AG10803 (cell line): ENCODE data around the gene LTK.

Experiments
- DNase-seq: peaks from one replicate; pipeline ENCODE4 v3.0.0; 2010; ENCODE audit warnings: low read depth
- H3K4me3 ChIP-seq: 2 replicates; pipeline ENCODE4 v1.5.1; 2011; ENCODE audit warnings: mild to moderate bottlenecking, low read length, control low read depth
- CTCF ChIP-seq: conservative IDR thresholded peaks from 2 replicates; pipeline ENCODE4 v1.5.1; 2011; ENCODE audit warnings: mild to moderate bottlenecking, low read length, control low read depth, inconsistent platforms

Gene LTK

DNA sequence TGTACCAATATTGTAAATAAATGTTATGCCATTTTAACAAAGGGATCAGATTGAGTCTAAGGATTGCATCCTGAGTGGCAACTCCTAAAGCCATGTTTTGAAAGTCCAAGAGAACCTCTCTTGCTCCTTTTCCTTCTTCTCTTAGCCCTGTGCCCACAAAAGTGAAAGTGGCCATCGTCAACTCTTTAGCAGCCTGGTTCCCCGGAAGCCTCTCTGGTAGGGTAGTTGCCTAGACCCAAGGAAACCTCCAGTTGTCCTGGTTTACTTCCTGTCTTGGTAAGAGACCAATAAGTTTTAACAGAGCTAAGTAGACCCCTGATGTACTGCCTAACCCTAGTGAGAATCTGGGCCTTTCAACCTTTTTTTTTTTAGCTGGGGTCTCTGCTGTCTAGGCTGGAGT lies 30.1 kb downstream of the LTK start:
- no peak for DNase-seq
- H3K4me3 ChIP-seq: no peak overlapping the region
- TF ChIP-seq CTCF: no peak

- H3K4me3 ChIP-seq: no peak overlapping the region
- no peak for DNase-seq
- no peak for TF ChIP-seq CTCF
These were observed 30.5 kb downstream of the LTK start for GRCh38 chr15:41483115-41483514.

DNA sequence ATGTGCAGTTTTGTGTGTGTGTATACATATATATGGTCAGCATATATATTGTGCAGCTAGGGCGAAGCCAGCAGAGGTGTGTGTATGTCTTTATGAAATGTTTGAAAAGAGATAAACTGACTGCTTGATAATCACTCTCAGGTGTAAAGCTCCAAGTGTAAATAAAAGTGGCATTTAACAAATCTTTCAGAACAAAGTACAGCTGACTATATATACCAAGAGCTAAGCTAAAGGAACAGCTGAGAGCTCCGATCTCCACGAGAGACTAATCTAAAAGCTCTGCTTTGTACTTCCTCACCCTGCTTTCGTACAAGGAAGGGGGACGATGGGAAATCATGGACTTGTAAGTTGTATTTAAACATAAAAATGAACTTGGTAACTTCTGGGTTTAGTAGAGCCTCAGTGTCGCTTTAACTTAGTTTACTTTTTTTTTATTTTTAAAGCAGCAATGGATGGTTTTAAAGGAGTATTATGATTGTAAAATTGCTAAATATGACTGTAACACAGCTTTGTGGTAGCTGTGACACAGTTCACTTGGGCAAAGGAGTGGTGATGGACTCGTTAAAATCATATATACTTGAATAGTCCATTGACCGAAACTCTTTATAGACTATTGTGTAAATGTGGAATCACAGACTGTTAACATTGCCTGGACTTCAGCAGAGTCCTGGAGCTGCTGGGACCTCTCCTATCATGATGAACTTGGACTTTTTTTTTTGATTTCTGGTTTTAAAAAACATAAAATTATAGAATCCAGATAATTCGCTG lies 31.3 kb downstream of the LTK start:
- H3K4me3 ChIP-seq: no peak overlapping the region
- DNase-seq: no peak
- no peak for TF ChIP-seq CTCF

- no peak for DNase-seq
- no peak overlapping the region for H3K4me3 ChIP-seq
- no peak for TF ChIP-seq CTCF
These were observed 33.1 kb downstream of the LTK start for GRCh38 chr15:41480396-41481140.

DNA sequence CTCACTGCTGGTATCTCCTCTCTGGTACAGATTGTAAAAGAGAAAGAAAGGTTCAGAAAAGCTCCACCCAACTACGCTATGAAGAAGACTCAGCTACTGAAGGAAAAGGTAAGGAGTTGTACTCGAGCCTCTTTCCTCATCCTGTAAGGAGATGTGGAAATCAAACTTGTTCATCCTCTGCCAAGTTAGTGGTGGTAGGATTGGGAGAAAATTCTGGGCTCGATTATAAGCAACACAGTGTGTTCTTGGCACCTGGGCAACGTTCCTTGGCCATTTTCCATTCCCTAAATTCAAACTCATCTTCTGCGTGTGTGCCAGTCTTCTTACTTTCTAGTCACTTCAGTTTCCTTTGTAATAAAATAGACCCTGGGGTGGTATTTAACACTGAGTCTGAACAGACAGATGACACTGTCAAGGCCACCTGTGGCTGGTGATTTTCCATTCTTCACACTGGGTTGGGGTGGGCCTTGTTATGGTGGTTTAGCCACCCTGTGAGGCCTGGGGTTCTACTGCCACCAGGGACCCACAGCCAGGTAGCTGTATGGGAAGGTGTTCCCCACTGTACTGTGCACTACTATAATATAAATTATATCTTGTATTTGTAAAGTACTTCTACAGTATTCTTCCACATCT lies 37.1 kb downstream of the LTK start:
- H3K4me3 ChIP-seq: no peak overlapping the region
- no peak for TF ChIP-seq CTCF
- DNase-seq: peak; percentile 54

- H3K4me3 ChIP-seq: no peak overlapping the region
- no peak for DNase-seq
- no peak for TF ChIP-seq CTCF
These were observed 38.7 kb downstream of the LTK start for GRCh38 chr15:41474941-41475340.
